Stomach (tissue), 9 donors: ENCODE measurements around the gene JAK2. TPM values are rescaled to one million over a fixed set of nuclear protein-coding genes. Genes with fewer than 3 reads are reported as not detected.

Source experiments
- DNase-seq, 2 donors: peaks; one replicate each; pipeline versions ENCODE4 v3.0.0 to v3.0.0-alpha.2; 2013 to 2019
- H3K27ac ChIP-seq, 5 donors: fragments of 200-600 bp in 4 of 5; sonication (generic) in 4 of 5; one replicate each; pipeline ENCODE4 v1.5.1; 2013 to 2019; ENCODE audit warnings: mild to moderate bottlenecking in 1 of 5, moderate library complexity in 1 of 5
- H3K27me3 ChIP-seq, 3 donors: fragments of 200-600 bp; sonication (generic); one replicate each; pipeline ENCODE4 v1.5.1; 2017 to 2019; ENCODE audit warnings: mixed run types in 1 of 3
- H3K36me3 ChIP-seq, 4 donors: fragments of 200-600 bp; sonication (generic); 1 replicate in 3 of 4; 2 replicates in 1 of 4; pipeline ENCODE4 v1.5.1; 2016 to 2019
- H3K4me1 ChIP-seq, 4 donors: fragments of 200-600 bp; sonication (generic); one replicate each; pipeline ENCODE4 v1.5.1; 2016 to 2019
- H3K4me3 ChIP-seq, 4 donors: fragments of 200-600 bp; sonication (generic) in 3 of 4; one replicate each; pipeline ENCODE4 v1.5.1; 2016 to 2019; ENCODE audit warnings: mild to moderate bottlenecking in 1 of 4
- H3K9me3 ChIP-seq, 4 donors: fragments of 200-600 bp; sonication (generic); one replicate each; pipeline ENCODE4 v1.5.1; 2016 to 2019
- EP300 ChIP-seq: sonication (generic); formaldehyde crosslinking; IDR thresholded peaks from one replicate; pipeline ENCODE4 v1.6.1; 2017; ENCODE audit warnings: antibody characterized with exemption
- POLR2A ChIP-seq, 4 donors: fragments of 450-650 bp; IDR thresholded peaks; one replicate each; pipeline ENCODE4 v1.6.1; 2016; ENCODE audit warnings: antibody characterized with exemption in 4 of 4, control low read depth in 2 of 4, mild to moderate bottlenecking in 1 of 4, moderate library complexity in 1 of 4
- POLR2AphosphoS5 ChIP-seq, 3 donors: sonication (generic); formaldehyde crosslinking; IDR thresholded peaks; one replicate each; pipeline ENCODE4 v1.6.1; 2016; ENCODE audit warnings: antibody characterized with exemption in 3 of 3
- WGBS, 5 donors: extraction: QIAGEN DNeasy Blood & Tissue Kit in 3 of 5; methylation state at CpG; one replicate each; pipeline versions ENCODE4 v1.1.5 to v1.1.7; 2013 to 2018; 5-methylcytosine and 5-hydroxymethylcytosine counted together
- intact Hi-C: fragments of 100-400 bp; cut with DNase I; formaldehyde crosslinking; loops from one replicate; pipeline ENCODE4 v1.15.1; 2023; ENCODE audit warnings: low total_unique reads
- polyA plus RNA-seq, 3 donors: library from polyadenylated mRNA; stranded (reverse); fragments of 200-250 nt; gene quantifications; one replicate each; pipeline ENCODE4 v1.2.3, GENCODE V29; 2013
- total RNA-seq, 5 donors: library from RNA; depleted of rRNA; stranded (reverse); fragments of >200 nt; gene quantifications; one replicate each; pipeline versions ENCODE4 v1.1.0 to v1.2.3, GENCODE V29; 2014 to 2016
- TF ChIP-seq, protein P1 (sequence below), 7 experiments: fragments of 450-650 bp in 4 of 7; fragments of 200-600 bp in 3 of 7; sonication (generic) in 3 of 7; IDR thresholded peaks; one replicate each; pipeline ENCODE4 v1.5.1; 2016 to 2019; ENCODE audit warnings: antibody characterized with exemption in 7 of 7, control low read depth in 2 of 7, mild to moderate bottlenecking in 1 of 7
- donor health status: healthy with polysubstance abuse.
- donor health status: Bipolar disorder and iron deficiency.
- donor health status: healthy.

Gene JAK2
- total and polyA plus RNA-seq, 8 donors = 3.9 to 58.6 (median 26.0) TPM

DNA sequence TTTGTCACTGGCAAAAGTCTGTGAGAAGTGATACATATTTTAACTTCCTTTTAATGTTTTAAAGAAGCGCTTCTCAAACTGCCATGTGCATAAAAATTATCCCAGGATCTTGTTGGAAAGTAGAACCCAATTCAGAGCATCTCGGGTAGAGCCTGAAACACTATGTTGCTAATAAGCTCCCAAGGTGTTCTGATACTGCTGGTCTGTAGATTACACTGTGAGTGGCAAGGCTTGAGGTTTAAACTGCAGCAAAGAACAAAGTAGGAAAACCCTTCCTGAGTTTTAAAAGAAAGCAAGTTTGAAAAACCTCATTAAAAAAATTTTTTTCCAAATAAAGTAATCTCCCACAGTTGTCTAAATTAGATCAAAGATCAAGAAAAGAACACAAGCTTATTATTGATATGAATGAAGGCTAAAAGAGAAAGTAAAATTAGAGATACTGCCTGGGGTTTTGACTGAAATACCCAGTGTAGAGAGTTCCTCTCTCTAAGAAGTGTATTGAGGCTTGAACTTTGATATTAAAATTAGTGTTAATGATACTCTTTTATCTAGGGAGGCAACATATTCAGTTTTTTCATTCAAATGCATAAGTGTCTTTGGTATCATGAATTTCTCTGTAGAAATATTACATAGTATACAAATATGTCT is 19.8 kb upstream of the JAK2 start:
- Histone ChIP-seq H3K4me3 (no peak overlapping the region), H3K9me3 (no peaks in the 10 kb centered on the region), H3K4me1 (peaks cover 0 to 7% (median 3%) of the 10 kb centered on the region in 4 donors), H3K36me3 (no peaks in the 10 kb centered on the region), H3K27ac (no peak overlapping the region), H3K27me3 (no peaks in the 10 kb centered on the region)
- no peak for DNase-seq
- 63 to 72% (median 65%) methylated on average over 2 of the region's 2 CpGs for WGBS, 5 donors
- TF ChIP-seq POLR2AphosphoS5 (IDR thresholded peaks at IDR 0.05) (no peak), EP300 (no peak), POLR2A (IDR thresholded peaks at IDR 0.05) (no peak)
- TF ChIP-seq, protein P1, sequence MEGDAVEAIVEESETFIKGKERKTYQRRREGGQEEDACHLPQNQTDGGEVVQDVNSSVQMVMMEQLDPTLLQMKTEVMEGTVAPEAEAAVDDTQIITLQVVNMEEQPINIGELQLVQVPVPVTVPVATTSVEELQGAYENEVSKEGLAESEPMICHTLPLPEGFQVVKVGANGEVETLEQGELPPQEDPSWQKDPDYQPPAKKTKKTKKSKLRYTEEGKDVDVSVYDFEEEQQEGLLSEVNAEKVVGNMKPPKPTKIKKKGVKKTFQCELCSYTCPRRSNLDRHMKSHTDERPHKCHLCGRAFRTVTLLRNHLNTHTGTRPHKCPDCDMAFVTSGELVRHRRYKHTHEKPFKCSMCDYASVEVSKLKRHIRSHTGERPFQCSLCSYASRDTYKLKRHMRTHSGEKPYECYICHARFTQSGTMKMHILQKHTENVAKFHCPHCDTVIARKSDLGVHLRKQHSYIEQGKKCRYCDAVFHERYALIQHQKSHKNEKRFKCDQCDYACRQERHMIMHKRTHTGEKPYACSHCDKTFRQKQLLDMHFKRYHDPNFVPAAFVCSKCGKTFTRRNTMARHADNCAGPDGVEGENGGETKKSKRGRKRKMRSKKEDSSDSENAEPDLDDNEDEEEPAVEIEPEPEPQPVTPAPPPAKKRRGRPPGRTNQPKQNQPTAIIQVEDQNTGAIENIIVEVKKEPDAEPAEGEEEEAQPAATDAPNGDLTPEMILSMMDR (IDR thresholded peaks at IDR 0.05) = no peak
- intact Hi-C loops = no loop called here

DNA sequence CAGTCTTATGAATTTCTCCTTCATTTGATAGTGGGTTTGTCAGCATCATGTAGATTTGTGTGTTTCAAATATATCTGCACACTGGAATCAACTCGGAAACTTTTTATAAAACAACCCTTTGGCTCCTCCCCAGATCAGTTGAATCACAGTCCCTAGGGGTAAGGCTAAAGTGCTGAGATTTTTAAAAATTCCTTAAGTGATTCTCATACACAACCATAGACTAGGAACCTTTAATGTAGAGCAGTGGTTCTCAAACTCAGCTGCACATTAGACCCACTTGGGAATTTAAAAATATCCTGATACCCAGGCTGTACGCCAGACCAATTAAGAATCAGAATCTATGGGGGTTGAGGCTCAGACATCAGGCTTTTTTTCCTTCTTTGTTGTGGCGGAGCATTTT is 17.5 kb upstream of the JAK2 start:
- H3K27me3 ChIP-seq = no peaks in the 10 kb centered on the region
- intact Hi-C loops = no loop called here
- H3K27ac ChIP-seq = no peak overlapping the region
- no peaks in the 10 kb centered on the region for H3K36me3 ChIP-seq
- H3K9me3 ChIP-seq = no peaks in the 10 kb centered on the region
- TF ChIP-seq, protein P1 (IDR thresholded peaks at IDR 0.05) = no peak
- no peak for TF ChIP-seq EP300
- no peak for TF ChIP-seq POLR2A (IDR thresholded peaks at IDR 0.05)
- TF ChIP-seq POLR2AphosphoS5 (IDR thresholded peaks at IDR 0.05) = no peak
- 67 to 83% (median 76%) methylated on average over 3 of the region's 3 CpGs for WGBS, 5 donors
- DNase-seq = no peak
- H3K4me1 ChIP-seq = peaks cover 0 to 18% (median 13%) of the 10 kb centered on the region in 4 donors
- H3K4me3 ChIP-seq = no peak overlapping the region

GRCh38 chr9:4969130-4969529 is 15.9 kb upstream of the JAK2 start:
- Histone ChIP-seq H3K27me3 (no peaks in the 10 kb centered on the region), H3K36me3 (no peaks in the 10 kb centered on the region), H3K4me3 (no peak overlapping the region), H3K27ac (no peak overlapping the region), H3K9me3 (no peaks in the 10 kb centered on the region), H3K4me1 (peaks cover 0 to 18% (median 13%) of the 10 kb centered on the region in 4 donors)
- WGBS, 5 donors = 78 to 94% (median 83%) methylated on average over 1 of the region's 1 CpG
- DNase-seq = no peak
- TF ChIP-seq, protein P1 (IDR thresholded peaks at IDR 0.05) = no peak
- intact Hi-C loops = no loop called here

DNA sequence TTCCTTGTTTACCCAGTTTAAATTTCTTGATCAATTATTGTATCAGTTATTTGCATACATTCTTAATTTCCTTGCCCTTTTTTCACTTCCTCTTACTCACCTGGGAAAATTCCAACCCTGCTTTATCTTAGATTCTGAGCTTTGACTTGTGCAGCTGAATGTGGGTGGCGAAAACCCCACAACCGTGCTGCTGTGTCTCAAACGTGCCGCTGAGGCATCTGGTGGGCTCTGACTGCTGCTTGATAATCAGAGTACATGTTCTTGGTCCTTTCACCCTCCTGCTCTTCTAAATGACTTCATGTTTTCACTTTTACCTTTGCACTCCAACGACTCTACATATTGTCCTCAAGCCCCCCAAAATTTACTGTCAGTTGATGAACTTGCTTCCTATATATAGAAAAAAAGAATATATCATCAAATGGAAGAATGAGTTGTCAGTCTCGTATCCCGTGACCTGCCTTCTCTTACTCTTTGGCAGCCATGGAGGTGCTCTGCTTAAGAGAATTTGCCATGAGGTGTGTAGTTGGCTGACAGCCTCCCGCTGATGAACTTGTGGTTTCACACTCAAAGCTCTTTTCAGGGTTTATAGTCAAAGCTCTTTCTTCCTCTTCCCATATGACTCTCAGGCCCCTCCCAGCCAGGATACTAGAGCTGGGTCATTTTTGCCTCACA is 14.0 kb upstream of the JAK2 start:
- intact Hi-C loops = no loop called here
- TF ChIP-seq, protein P1 (IDR thresholded peaks at IDR 0.05) = no peak
- no peak for TF ChIP-seq EP300
- TF ChIP-seq POLR2AphosphoS5 (IDR thresholded peaks at IDR 0.05) = peak in 2 of 3 donors; percentile 8 to 66
- Histone ChIP-seq H3K4me3 (no peak overlapping the region), H3K27me3 (no peaks in the 10 kb centered on the region), H3K4me1 (peaks cover 0 to 18% (median 13%) of the 10 kb centered on the region in 4 donors), H3K27ac (peak overlapping the region; percentile 33 to 82 (median 70)), H3K9me3 (no peaks in the 10 kb centered on the region), H3K36me3 (no peaks in the 10 kb centered on the region)
- 29 to 60% (median 42%) methylated on average over 8 of the region's 8 CpGs for WGBS, 5 donors
- peak; percentile 52 to 60 for DNase-seq
